NT2/D1 (cell line): Measurements from ENCODE around the gene ZNF555.
"Not testable (repeated sequence)": the region's sequence is repeated elsewhere in the genome, so short reads cannot be mapped to it uniquely, and the experiment has no call there.

ENCODE experiments used
- DNase-seq: peaks from one replicate; pipeline ENCODE4 v3.0.0-alpha.2; 2011; ENCODE audit warnings: low read depth, low spot score
- H3K27me3 ChIP-seq: 2 replicates; pipeline ENCODE4 v1.6.0; 2011; ENCODE audit warnings: mild to moderate bottlenecking; ENCODE audit not compliant: insufficient read length, insufficient read depth
- H3K36me3 ChIP-seq: 2 replicates; pipeline ENCODE4 v1.6.1; 2011; ENCODE audit warnings: mild to moderate bottlenecking, low read length, mixed read lengths; ENCODE audit not compliant: insufficient read depth, insufficient read length
- H3K4me1 ChIP-seq: 2 replicates; pipeline ENCODE4 v1.5.1; 2011; ENCODE audit not compliant: insufficient read depth, insufficient read length
- H3K4me3 ChIP-seq: 2 replicates; pipeline ENCODE4 v1.5.1; 2011; ENCODE audit warnings: low read depth; ENCODE audit not compliant: insufficient read length
- H3K9ac ChIP-seq: 2 replicates; pipeline ENCODE4 v1.6.0; 2011; ENCODE audit warnings: low read depth; ENCODE audit not compliant: insufficient read length
- H3K9me3 ChIP-seq: 2 replicates; pipeline ENCODE4 v1.5.1; 2011; ENCODE audit warnings: mild to moderate bottlenecking, low read length; ENCODE audit not compliant: insufficient read depth
- SUZ12 ChIP-seq: IDR thresholded peaks from 2 replicates; pipeline ENCODE4 v1.6.1; 2011; ENCODE audit not compliant: insufficient read length, insufficient read depth; ENCODE audit errors: extremely low read depth
- YY1 ChIP-seq: IDR thresholded peaks from 2 replicates; pipeline ENCODE4 v1.6.1; 2011; ENCODE audit not compliant: insufficient read length, insufficient read depth
- ZNF274 ChIP-seq: IDR thresholded peaks from 2 replicates; pipeline ENCODE4 v1.6.1; 2011; ENCODE audit warnings: mild to moderate bottlenecking, low read depth, low read length

ZNF555 gene

GRCh38 chr19:2865334-2866100 lies 24.2 kb downstream of the ZNF555 start:
- Histone ChIP-seq H3K27me3 (no peaks in the 10 kb centered on the region), H3K4me1 (no peaks in the 10 kb centered on the region), H3K9me3 (peaks cover 9% of the 10 kb centered on the region; the same call in 1 of the 2 replicates), H3K36me3 (no peaks in the 10 kb centered on the region), H3K9ac (no peak overlapping the region), H3K4me3 (no peak overlapping the region)
- TF ChIP-seq SUZ12, result no peak
- no peak for DNase-seq

- H3K4me1 ChIP-seq, result no peaks in the 10 kb centered on the region
- no peak overlapping the region for H3K9ac ChIP-seq
- H3K36me3 ChIP-seq, result no peaks in the 10 kb centered on the region
- H3K27me3 ChIP-seq, result no peaks in the 10 kb centered on the region
- H3K9me3 ChIP-seq, result peaks cover 16% of the 10 kb centered on the region; the same call in 1 of the 2 replicates
- no peak for TF ChIP-seq SUZ12
- no peak overlapping the region for H3K4me3 ChIP-seq
- no peak for DNase-seq
These were observed 25.3 kb downstream of the ZNF555 start for GRCh38 chr19:2866495-2867024.

- H3K9ac ChIP-seq, result no peak within 1 kb of the TSS
- H3K36me3 ChIP-seq, result no peaks in the 10 kb centered on the region
- TF ChIP-seq ZNF274 (no peak), SUZ12 (no peak), YY1 (no peak)
- H3K4me3 ChIP-seq, result no peak within 1 kb of the TSS
- H3K4me1 ChIP-seq, result no peaks in the 10 kb centered on the region
- DNase-seq, result no peak
- no peaks in the 10 kb centered on the region for H3K27me3 ChIP-seq
- H3K9me3 ChIP-seq, result peaks cover 20% of the 10 kb centered on the region; the same call in 1 of the 2 replicates
These were observed 26.0 kb downstream of the ZNF555 start, which contains the start of gene ZNF556 for GRCh38 chr19:2867025-2867991. TSS of gene ZNF556 (plus strand) at chr19:2867335. CDS start at chr19:2867422, 87 bp downstream.

- H3K36me3 ChIP-seq, result no peaks in the 10 kb centered on the region
- peaks cover 20% of the 10 kb centered on the region; the same call in 1 of the 2 replicates for H3K9me3 ChIP-seq
- TF ChIP-seq SUZ12 (no peak), ZNF274 (no peak), YY1 (no peak)
- H3K4me3 ChIP-seq, result no peak overlapping the region
- no peaks in the 10 kb centered on the region for H3K4me1 ChIP-seq
- no peaks in the 10 kb centered on the region for H3K27me3 ChIP-seq
- no peak for DNase-seq
- H3K9ac ChIP-seq, result no peak overlapping the region
These were observed 28.3 kb downstream of the ZNF555 start for GRCh38 chr19:2869618-2870017.

GRCh38 chr19:2872175-2872574 lies 30.9 kb downstream of the ZNF555 start:
- H3K9me3 ChIP-seq, result peaks cover 26% of the 10 kb centered on the region
- not testable (repeated sequence) for H3K36me3 ChIP-seq, H3K27me3 ChIP-seq, H3K9ac ChIP-seq, H3K4me3 ChIP-seq, DNase-seq, H3K4me1 ChIP-seq

- TF ChIP-seq SUZ12, result no peak
- no peak for TF ChIP-seq YY1
- no peak for TF ChIP-seq ZNF274
- no peak for DNase-seq
- Histone ChIP-seq H3K4me3 (no peak overlapping the region), H3K36me3 (no peaks in the 10 kb centered on the region), H3K27me3 (no peaks in the 10 kb centered on the region), H3K9ac (no peak overlapping the region), H3K4me1 (no peaks in the 10 kb centered on the region), H3K9me3 (peaks cover 40% of the 10 kb centered on the region)
These were observed 36.4 kb downstream of the ZNF555 start for GRCh38 chr19:2877398-2878331.
